GM19240 (cell line): ENCODE data around the gene HRAS.

Source experiments
- DNase-seq: peaks from one replicate; pipeline ENCODE4 v3.0.0; 2011; ENCODE audit warnings: low spot score; ENCODE audit not compliant: insufficient read length

Gene HRAS

DNA sequence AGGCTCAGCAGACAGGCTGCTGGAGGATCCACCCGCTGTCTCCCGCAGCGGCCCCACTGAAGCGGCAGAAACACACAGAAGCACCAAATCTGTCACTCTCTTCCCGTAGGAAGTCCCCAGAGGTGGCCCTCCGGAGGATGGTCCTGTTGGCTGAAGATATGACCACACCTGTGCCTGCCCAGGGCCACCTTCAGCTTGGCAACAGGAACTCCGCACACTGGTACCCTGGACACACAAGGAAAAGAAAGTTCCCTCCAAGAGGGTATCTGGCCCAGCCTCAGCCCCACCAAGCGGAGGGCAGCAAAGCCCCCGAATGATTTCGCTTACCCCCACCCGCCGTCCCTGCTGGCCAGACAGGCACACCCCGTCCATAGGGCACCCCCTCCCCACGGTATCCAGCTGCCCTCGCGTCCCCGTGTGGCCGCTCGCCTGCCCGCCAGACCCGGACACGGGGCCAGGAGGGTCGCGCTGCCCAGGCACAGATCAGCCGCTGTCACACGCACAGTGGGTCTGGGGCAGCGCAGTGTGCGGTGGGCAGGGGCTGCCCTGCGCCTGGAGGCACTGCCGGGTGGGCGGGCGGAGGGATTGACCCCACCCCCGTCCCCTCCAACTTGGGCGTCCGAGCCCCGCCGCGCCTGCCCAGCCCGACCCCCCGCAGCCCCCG is 32.4 kb upstream of the HRAS start:
- no peak for DNase-seq

DNA sequence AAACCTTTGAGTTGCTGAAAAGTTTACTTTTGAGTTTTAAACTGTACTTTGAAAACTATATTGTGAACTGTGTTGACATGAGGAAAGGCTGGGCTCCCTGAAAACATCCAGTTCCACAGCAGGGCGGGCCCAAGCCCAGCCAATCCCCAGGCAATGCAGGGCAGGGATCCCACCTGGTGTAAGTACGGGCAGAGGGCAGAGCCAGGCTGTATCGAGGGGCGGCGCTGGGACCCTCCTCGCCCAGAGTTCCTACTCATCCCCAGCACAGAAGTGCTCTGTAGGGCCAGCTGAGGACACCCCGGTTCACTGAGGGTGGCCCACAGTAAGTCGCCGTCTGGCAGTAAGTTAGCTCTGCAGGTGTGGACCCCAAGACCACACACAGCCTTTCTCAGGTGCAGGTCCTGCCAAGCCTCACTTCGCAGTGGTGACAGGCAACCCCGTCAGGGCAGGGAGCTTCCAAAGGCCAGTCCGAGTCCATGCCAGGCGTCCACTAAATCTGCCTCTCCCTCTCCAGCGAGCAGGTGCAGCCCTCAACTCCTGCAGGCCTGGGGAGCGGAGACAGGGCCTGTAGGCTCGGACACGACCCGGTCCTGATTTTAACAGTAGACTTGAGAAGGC is 31.7 kb upstream of the HRAS start:
- no peak for DNase-seq

DNA sequence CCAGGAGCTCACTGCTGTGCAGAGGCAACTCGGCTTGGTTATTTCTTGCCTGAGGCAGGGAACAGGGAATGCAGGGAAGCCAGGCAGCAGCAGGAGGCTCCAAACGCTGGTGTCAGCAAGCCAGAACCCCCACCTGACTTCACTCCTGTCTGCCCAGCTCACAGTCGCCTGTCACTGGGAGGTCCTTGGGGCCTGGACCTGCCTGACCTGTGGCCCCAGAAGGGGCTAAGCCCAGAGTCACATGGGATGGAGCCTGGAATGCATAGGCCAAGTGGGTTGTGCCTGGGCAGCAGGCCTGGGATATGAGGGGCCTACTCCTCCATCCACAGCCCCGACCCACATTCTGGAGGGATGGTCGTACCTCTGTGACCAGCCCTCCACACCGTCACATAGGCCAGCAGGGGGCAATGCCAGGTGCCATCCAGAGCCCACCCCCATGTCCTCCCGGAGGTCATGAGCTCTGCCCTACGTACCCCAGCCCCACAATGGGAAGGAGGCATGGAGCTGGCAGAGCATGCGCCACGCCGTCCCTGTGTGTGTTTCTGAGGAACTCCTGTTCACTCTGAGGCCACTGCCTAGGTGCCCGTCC is 30.6 kb upstream of the HRAS start:
- DNase-seq = no peak

DNA sequence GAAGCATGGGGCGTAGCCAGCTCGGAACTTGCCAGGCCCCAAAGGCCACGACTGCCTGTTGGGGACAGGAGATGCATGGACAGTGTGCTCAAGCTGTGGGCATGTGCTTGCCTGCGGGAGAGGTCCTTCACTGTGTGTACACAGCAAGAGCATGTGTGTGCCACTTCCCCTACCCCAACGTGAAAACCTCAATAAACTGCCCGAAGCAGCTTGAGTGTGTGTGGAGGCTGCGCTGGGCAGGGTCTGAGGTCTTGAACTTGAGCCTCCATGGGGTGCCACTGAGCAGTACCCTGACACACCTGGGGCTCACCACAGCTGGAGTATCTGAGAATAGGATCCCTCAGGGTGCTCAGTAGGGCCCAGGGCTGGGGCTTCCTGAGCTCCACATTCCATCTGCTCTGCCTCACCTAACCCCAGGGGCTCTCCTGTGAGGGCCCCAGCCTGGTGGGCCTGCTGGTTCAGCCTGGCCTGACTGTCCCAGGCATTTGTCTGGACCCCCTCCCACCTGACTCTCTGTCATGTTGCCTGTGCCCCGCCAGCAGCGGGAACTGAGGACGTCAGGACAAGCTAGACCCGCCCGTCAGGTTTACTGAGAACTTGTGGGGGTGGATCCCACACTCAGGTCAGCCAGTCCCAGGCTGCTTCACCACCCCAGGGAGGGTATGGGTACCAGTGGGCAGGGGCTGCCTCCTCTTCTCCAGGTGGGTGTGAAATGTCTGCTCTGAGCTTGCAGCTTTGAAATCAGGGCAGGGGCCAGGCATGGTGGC is 28.6 kb upstream of the HRAS start:
- DNase-seq = no peak

DNA sequence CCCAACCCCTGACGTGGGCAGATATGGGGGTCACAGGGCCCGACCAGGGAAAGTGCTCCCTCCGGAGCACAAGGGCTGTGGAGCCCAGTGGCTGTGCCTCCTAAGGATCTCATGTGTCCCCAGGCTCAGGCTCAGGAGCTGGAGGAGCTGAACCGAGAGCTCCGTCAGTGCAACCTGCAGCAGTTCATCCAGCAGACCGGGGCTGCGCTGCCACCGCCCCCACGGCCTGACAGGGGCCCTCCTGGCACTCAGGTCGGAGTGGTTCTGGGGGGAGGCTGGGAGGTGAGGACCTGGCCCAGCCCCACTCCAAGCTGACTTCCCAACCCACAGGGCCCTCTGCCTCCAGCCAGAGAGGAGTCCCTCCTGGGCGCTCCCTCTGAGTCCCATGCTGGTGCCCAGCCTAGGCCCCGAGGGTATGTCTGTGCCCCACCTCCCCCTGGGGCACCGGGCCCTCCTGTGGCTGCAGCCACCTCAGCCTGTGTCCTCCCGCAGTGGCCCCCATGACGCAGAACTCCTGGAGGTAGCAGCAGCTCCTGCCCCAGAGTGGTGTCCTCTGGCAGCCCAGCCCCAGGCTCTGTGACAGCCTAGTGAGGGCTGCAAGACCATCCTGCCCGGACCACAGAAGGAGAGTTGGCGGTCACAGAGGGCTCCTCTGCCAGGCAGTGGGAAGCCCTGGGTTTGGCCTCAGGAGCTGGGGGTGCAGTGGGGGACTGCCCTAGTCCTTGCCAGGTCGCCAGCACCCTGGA is 27.9 kb upstream of the HRAS start:
- DNase-seq = no peak

DNA sequence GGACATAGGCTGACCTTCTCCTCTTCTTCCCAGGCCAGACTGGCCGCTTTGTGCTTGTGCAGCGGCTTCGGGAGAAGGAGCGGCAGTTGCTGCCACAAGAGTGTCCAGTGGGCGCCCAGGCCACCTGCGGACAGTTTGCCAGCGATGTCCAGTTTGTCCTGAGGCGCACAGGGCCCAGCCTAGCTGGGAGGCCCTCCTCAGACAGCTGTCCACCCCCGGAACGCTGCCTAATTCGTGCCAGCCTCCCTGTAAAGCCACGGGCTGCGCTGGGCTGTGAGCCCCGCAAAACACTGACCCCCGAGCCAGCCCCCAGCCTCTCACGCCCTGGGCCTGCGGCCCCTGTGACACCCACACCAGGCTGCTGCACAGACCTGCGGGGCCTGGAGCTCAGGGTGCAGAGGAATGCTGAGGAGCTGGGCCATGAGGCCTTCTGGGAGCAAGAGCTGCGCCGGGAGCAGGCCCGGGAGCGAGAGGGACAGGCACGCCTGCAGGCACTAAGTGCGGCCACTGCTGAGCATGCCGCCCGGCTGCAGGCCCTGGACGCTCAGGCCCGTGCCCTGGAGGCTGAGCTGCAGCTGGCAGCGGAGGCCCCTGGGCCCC is 26.8 kb upstream of the HRAS start:
- no peak for DNase-seq

DNA sequence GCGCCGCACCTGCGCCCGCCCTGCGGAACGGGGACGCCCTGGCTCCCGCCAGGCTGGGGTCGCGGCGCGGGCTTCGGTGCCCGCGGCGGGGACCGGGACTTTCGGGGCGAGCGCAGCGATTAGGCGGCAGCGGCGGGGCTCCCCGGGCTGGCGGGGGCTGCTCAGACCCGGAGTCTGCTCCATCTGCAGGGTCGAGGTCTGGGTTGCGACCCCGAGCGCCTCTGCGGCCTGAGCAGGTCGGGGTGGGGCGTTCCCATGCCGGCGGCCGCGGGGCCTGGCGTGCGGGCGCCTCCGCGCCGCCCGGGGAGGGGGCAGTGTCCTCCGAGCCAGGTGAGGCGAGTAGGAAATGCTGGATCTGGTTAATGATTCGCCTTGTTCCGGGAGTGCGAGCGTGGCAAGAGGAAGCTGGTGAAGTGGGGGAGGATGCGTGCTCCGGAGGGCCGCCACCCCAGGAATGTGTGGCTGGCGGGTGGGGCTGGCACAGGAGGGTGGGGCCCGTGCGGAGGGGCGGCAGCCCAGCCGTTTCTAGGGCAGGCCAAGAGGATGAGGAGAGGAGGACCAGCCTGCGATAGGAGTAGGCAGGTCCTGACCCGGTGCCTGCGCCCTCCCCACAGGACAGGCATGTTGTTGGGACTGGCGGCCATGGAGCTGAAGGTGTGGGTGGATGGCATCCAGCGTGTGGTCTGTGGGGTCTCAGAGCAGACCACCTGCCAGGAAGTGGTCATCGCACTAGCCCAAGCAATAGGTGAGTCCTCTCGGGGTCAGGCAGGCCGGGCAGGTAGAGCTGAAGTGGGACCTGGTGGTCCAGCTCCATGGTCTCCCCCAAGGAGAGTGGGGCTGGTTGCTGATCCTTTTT is 26.0 kb upstream of the HRAS start:
- no peak for DNase-seq

DNA sequence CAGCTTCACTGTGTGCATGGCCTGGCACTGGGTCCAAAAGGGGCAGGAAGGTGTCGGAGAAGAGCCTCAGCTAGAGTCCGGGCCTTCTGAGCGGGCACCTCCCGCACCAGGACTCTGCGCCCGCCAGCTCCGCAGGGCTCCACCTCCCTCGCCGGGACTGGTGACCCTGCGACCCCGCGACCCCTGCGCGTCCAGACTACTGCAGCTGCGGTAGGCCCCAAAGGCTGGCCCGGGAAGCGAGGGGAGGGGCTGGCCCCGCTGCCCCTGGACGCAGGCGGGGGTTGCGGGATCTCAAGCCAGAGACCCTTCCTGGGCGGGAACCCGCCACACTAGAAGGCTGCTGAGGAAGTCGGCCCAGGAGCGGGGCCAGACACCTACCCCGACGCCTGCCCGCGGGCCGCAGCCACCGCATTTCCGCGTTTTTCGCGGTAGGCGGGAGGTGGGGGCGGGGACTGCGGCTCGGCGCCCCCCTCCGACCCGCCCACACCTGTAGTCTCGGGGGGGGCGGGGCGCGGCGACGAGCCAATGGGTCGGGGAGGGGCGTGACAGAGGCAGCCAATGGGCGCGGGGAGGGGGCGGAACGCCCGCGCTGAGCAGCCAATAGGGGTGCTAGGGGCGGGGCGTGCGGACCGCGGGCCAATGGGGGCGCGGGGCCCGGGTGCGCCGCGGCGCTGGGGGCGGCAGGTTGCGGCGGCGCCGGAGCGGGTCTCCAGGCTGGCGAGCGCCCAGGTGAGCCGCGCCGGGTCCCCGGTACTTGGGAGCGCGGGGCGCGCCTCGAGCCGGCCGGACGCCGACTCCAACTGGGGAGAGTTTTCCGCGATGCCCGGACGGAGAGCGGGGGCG is 25.1 kb upstream of the HRAS start, which contains the start of the genes LMNTD2 and RASSF7:
LMNTD2 (minus strand) TSS at position 434 of the 843 bp plus-strand sequence; CDS start at position 412, 22 bp downstream.
RASSF7 (plus strand) TSS at position 666 of the 843 bp plus-strand sequence. CDS start 799 bp downstream, outside the sequence.
- DNase-seq = peak; percentile 98

DNA sequence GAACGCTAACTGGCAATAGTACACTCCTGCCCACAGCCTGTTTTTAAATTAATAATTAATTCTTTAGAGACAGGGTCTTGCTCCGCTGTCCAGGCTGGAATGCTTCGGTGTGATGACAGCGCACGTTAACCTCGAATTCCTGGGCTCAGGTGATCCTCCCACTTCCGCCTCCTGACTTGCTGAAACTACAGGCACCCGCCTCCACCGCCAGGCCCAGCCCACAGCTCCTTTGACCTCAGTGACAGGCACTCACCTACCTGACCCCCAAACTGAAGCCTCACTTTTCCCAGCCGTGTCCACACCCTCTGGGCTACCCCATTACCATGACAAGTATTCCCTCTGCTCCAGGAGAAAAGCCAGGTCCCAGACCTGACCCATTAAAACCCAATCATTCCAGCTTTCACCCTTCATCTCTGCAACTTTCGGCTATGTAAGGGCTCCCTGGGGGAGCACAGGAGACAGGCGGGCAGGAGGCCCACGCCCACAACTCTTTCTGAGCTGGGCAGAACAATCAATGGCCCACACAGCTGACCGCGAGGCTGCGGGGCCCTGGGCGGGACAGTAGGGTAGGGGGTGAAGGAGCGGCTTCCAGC is 24.4 kb upstream of the HRAS start:
- no peak for DNase-seq

DNA sequence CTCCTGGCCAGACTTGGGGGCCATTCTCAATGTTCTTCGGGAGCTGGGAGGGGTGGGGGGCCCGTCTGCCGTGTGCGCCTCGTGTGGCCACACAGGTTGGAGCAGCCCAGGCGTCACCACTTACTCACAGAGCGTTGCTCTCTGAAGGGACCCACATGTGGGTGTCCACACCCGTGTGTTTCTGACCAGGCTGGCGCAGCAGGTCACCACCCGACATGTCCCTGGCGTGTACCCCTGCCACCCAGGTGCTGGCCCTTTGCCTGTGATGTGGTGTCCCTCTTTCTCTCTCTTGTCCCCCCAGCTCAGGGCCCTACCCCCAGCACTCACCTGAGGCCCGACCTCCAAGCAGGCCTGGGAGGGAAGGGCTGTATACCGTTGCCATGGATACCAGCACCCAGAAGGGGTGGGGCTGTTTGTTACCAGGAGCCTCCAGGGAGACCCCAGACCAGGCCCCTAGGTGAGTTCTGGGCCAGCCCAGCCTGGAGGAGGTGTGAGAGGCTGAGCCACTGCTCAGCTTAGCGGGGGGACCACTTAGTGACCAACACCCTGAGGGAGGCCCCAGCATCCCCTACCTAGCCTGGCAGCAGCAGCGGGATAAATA is 23.7 kb upstream of the HRAS start:
- no peak for DNase-seq

DNA sequence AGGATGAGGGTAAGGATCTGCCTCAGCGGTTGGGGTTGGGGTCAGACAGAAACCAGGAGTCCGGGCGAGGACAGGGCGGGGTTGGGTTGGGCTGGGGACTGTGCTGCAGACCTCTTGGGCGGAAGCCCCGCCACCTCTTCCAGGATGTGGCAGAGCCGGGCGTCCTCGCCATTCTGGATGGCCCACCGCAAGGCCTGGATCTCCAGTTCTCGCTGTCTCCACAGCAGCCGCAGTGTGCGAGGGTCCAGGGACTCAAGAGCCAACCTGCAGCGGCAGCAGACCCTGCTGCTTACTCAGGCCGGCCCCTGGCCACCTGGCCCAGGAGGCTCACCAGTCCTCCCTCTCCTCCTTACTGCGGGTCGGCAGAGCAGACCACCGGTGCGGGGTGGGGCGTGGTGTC is 23.1 kb upstream of the HRAS start:
- no peak for DNase-seq

DNA sequence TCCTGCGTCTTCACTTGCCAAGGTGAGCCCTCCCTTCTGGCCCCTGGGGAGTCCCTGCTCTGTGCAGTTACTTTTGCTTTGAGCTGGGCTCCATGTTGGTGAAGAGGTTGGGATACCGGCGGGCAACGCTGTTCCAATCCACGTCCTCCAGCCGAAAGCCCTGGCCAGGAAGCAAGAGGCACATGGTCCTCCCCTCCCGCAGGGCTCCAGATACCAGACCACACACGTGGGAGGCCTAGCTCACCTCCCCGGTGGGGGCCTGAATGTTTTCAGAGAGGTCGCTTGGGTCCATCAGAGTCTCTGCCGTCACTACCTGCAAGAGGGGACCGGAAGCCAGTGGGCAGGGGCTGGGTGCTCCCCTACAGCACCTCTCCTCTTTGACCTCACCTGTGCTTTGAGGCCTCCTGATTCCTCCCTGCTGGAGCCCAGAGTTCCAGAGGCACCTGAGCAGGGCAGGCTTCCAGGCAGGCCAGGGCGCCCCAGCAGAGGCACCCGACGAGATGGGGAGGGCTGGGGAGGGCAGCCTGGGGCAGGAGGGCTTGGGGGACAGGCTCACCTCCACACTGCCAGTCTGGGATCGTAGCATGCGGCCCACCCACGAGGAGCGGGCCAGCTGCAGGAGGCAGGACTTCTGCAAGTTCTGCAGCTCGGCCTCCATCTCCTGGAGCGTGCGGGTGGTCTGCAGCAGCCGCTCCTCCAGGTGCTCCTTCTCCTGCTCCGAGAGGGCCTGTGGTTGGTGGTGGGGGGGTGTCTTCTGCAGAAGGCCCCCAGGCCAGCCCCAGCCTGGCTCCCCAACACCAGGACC is 22.2 kb upstream of the HRAS start:
- no peak for DNase-seq

DNA sequence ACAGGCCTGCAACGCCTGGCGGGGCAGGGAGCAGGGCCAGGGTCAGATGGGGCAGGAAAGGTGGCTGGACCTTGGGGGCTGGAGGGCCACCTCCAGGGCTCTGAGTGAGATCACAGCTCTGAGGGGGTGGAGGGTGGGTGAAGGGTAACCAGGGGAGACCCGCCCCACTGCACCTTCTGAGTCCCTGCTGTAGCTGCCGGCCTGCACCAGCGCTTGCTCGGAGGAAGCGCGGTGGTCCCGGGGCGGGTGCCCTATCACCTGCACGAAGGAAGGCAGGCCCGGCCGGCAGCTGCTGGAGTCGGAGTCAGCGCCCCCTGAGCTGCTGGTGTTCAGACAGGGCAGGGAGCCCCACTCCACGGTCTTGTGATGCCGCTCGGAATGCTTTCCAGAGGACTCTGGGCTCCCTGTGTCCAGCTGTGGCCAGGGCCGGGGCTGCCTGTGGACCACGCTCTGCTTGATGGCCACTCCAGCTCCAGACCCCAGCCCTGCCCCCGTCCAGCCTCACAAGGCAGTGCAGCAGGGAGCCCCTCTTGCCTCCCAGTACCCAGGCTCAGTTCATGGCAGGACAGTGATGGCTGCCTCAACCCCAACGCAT is 21.4 kb upstream of the HRAS start:
- no peak for DNase-seq

DNA sequence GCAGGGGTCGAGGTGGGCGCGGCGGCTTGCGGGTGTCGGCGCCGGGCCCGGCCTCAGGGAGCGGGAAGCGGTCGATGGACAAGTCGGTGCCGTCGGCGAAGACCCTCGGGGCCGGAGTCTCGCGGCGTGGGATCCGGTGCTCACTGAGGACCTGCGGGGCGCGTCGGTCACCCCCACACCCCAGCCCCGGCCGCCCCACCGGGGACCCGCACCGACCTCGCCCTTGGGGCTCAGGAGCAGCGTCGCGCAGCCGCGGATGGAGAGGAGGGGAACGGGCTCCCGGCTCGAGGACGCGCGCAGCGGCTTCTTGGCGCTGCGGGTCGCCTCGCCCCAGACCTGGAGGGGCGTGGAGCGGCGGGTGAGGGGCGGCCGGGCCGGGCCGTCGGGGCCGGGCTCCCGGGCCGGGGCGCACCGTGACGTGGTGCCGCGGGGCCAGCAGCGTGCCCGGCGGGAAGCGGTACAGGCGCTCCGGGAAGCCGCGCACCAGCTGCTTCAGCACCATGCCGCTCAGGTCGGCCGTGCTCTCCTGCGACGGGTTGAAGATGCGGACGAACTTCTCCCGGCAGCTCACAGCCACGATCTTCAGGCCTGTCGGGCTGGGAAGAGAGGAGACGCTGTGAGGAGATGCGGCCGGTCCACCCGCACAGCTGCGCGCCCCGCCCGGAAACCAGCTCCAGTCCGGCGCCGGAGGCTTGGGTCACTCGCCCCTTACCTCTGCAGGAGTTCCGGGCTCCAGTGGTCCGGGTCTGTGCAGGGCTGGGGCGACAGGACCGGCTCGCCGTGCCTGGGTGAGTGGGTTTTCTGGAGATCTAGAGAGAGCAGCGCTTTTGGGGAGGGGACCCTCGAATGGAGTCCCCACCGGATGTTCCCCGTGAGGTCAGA is 20.6 kb upstream of the HRAS start:
- no peak for DNase-seq

DNA sequence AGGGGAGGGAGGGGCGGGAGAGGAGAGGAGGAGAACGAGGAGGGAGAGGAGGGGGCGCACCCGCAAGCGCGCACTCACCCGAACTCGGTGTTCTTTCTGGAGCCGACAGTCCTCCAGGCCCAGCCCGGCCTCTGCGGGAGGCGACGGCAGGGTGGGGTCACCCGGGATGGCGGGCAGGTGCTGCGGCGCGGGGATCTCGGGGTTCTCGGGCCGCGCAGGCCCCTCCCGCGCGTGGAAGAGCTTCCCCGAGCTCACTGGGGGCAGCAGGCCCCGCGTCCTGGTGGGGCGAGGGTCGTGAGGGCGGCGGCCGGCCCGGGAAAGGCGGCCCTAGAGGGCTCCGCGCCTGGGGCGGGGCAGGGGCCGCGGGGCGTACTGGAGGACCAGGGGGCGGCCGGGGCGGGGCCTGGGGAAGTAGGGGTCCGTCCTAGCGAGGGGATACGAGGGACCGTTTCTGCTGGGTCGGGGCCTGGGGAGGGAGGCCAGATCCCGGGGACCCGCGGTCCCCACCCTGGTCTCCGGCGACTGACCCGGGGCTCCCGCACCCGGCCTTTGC is 19.9 kb upstream of the HRAS start:
- no peak for DNase-seq
